HT1080 (cell line): ENCODE results near the gene IYD. TPM values are rescaled to one million over a fixed set of nuclear protein-coding genes. Genes with fewer than 3 reads are reported as not detected.
"Not testable (repeated sequence)": the region's sequence is repeated elsewhere in the genome, so short reads cannot be mapped to it uniquely, and the experiment has no call there.

ENCODE experiments used
- DNase-seq: peaks from one replicate; pipeline ENCODE4 v3.0.0-alpha.2; 2015; ENCODE audit warnings: low read depth
- total RNA-seq: library from RNA; depleted of rRNA; stranded (reverse); fragments of >200 nt; shearing (Covaris generic); gene quantifications from 2 replicates; pipeline ENCODE4 v1.2.3, GENCODE V29; 2014

The IYD gene
- total RNA-seq, 1 experiment from 2014 or later, result 0.02 TPM

DNA sequence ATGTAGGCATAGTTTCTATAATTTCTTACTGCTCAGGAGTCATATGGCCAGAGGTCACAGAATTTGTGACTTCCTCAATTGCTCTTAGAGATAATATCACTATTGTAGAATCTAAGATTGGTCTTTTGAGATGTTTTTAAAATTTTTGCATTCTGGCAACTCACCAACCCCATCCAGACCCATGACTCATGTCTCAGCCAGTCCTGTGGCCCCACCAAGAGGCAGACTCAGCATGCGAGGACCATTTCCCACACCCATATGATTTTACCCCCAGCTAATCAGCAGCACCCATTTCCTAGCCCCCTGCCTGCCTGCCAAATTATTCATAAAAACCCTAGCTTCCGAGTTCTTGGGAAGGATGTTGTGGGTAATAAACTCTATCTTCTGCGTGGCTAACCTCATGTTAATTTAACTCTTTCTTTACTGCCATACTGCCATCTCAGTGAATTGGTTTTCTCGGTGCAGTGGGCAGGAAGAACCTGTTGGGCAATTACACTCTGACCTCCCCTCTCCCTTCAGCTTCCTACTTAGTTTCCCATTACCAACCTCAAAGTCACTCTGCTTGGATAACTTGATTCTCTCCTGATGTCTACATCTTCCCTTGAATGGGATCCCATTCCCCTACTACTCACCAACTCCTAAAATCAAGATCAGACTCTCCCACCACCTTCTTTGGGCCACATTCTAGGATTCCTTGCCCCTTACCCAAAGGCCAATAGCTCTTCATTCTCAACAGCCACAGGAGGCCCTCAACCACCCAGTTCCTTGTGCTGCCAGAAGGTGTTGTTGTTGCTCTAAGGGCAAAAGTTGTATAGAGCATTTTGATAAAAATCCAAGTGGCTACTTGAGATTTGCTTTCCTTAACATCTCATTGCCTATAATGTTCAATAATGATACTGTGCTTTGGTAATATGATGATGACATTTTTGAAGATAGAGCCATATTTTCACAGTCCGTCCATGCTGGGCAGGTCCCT lies 16.2 kb upstream of the IYD start:
- peak; percentile 50 for DNase-seq

- DNase-seq, result no peak
Measured at GRCh38 chr6:150353445-150353844, 15.4 kb upstream of the IYD start.

DNA sequence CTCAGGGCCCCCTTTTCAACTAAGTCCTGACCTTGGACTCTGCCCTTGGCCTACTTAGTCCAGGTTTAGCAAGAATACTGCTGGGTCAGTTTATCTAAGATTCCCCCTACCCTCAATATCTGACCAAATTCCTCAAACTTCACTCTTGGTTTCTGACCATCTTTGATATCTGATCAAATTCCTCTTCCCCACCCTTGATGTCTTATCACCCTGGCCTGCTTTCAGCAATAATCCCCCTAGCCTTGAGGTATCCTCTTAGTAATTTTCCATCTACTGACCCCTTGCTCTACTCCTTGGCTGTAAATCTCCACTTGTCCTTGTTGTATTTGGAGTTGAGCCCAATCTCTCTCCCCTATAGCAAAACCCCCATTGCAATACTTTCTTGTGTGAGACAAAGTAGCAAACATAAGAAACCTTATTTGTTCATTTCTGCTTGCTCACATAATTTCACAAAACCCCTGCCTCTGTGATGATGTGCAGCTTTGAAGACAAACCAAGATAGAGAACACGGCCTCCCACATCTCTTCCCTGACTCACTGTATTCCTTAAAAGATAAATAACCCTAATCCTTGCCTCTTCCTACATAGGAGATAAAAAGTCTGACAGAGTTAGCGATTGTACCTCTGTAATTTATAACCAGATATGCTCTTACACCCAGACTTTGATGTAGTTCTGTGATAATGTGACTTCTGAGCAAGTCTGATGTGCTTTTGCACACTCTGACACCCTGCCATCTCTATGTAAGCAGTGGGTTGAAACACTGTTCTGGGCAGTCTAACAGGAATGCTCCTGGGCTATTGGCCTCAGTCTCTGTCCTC lies 13.8 kb upstream of the IYD start:
- no peak for DNase-seq

DNA sequence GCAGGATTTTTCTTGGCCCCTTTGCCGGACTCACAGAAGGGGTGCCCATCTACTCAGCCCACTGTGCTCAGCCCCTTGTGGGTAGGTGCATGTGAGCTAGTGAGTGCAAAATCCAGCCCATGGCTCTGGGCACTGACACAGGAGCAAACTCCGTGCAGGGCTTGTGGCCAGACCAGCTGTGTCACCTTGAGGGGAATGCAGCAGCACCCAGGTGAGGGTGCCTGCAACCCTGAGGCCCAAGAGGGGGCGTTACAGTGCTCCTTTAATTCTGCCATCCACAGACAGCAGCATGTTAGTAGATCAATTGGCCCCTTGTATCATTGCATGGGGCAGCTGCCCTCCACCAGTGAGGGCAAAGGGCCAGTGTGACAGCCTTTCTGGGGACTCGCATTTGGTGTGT lies 12.9 kb upstream of the IYD start:
- DNase-seq, result no peak

DNA sequence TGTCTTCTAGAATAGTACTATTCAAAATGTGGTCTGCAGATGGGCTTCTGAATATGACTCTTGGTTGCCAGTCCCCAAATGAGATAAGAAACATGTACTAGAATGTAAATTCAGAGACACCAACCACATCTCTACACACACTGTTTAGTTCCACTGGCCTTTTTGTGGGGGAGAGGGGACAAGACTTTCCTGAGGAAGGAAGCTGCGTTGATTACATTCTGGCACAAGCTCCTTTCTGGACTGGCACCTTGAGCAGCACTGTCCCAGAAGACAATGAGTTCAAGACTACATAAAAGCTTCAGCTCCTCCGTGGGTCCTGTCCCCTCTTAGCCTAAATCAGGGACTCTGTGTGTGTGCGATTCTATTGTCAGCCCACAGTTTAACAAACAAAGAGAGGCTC lies 6.9 kb upstream of the IYD start:
- no peak for DNase-seq

DNA sequence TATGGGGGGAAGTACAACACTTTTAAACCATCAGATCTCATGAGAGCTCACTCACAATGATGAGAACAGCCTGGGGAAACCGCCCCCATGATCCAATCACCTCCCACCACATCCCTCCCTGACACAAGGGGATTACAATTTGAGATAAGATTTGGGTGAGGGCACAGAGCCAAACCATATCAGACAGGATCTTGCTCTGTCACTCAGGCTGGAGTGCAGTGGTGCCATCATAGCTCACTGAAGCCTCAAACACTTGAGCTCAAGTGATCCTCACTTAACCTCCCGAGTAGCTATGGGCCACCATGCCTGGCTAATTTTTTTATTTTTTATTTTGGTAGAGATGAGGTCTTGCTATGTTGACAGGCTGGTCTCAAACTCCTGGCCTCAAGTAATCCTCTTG lies 5.1 kb upstream of the IYD start:
- DNase-seq, result no peak

- no peak for DNase-seq
Measured at GRCh38 chr6:150366118-150366778, 2.6 kb upstream of the IYD start.

GRCh38 chr6:150369408-150369807 lies 596 bp downstream of the IYD start:
- no peak for DNase-seq

DNA sequence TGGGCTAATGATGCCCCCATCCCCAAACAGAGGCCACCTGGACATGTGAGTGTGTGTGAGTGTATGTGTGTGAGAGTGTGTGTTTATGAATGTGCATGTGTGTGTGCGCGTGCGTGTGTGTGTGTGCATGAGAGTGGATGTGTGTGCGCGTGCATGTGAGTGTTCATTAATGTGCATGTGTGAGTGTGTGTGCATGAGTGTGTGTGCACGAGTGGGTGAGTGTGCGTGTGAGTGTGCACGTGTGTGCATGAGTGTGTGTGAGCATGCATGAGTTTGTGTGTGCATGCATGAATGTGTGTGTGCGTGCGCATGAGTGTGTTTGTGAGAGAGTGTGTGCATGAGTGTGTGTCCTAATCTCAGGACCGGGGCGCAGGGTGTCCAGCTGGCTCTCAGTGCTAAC lies 1.3 kb downstream of the IYD start:
- DNase-seq, result no peak

DNA sequence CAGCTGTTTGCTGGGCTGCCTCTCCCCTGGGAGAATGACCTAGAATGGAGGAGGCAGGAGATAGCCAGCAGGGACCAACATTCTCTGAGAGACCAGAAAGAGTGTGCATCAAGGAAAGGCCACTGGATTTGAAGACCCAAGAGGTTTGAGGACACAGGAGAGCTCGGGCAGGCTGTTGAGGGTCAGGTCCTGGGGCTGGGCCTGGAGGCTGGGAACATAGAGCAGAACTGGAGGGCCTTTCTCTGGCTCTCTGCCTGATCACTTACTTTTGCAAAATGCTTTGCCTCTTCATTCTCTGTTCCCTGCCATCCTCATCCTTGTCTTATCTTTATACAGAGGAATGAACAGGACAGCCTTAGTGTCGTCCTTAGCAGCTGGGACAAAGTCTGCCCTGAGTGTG lies 2.5 kb downstream of the IYD start:
- no peak for DNase-seq

- DNase-seq, result no peak
Measured at GRCh38 chr6:150372051-150372450, 3.2 kb downstream of the IYD start.

GRCh38 chr6:150373260-150373701 lies 4.5 kb downstream of the IYD start:
- DNase-seq, result no peak

DNA sequence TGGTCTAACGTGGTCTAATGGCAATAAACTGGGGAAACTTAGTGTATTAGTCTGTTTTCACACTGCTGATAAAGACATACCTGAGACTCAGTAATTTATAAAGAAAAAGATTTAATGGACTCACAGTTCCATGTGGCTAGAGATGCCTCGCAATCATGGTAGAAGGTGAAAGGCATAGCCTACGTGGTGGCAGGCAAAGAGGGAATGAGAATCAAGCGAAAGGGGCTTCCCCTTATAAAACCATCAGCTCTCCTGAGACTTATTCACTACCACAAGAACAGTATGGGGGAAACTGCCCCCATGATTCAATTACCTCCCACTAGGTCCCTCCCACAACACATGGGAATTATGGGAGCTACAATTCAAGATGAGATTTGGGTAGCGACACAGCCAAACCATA lies 5.5 kb downstream of the IYD start:
- not testable (repeated sequence) for DNase-seq

GRCh38 chr6:150377211-150377781 lies 8.5 kb downstream of the IYD start:
- no peak for DNase-seq

DNA sequence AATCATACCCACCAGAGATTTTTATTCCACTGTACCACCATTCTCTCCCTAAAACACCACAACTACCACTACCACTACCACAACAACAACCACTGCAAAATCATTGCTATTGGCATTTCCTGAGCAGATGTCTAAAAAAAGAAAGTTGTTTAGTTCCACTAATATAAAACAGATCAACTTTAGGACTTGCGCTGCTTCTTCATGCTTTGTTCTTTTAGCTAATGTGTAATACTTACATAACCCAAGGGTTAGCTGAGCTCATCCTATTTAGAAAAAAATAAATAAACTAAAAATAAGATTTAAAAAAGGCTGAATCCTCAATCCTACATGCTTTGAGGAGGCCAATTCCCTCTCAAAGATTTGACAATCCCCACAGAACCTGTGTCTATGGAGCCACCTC lies 11.4 kb downstream of the IYD start:
- no peak for DNase-seq

DNA sequence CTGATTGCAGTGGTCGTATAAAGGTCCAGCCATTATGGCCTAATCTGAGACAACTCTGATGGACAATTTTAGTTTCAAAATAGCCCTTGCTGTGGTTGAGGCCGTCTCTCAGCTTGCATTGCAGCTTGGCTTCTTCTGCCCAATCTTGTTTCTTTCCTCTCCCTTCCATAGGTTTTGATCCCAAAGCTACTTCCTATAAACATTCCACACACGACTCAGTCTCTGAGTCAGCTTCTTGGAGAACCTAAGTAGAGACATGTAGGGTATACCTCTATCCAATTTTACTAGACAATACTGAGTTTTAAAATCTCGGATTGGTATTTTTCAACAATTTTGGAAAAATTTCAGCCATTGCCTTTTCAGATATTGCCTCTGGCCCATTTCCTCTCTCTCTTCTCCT lies 13.4 kb downstream of the IYD start:
- no peak for DNase-seq

DNA sequence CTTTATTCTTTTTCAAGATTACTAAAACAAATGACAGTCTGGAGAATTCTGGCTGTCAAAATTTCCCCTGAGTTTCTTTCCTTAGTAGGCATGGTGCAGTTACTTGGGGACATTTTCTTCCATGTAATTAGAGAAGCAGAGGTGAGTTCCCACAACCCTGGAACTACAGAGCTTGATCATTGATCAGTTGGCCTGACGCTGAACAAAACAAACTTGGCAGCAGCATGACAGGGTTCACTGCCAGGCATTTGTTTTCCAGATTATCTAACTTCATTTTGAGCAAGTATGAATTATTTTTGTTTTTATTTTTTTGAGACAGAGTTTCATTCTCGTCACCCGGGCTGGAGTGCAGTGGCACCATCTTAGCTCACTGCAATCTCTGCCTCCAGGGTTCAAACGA lies 22.6 kb downstream of the IYD start:
- DNase-seq, result no peak

DNA sequence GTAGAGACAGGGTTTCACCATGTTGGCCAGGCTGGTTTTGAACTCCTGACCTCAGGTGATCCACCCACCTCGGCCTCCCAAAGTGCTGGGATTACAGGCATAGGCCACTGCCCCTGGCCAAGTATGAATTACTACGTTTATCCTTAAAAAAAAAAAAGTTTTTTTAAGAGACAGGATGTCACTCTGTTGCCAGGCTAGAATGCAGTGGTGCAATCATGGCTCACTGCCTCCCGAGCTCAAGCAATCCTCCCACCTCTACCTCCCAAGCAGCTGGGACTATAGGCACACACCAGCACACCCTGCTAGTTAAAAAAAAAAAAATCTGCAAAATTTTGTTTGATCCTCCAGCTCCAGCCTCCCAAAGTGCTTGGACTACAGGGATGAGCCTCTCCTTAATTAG lies 23.1 kb downstream of the IYD start:
- DNase-seq, result no peak

DNA sequence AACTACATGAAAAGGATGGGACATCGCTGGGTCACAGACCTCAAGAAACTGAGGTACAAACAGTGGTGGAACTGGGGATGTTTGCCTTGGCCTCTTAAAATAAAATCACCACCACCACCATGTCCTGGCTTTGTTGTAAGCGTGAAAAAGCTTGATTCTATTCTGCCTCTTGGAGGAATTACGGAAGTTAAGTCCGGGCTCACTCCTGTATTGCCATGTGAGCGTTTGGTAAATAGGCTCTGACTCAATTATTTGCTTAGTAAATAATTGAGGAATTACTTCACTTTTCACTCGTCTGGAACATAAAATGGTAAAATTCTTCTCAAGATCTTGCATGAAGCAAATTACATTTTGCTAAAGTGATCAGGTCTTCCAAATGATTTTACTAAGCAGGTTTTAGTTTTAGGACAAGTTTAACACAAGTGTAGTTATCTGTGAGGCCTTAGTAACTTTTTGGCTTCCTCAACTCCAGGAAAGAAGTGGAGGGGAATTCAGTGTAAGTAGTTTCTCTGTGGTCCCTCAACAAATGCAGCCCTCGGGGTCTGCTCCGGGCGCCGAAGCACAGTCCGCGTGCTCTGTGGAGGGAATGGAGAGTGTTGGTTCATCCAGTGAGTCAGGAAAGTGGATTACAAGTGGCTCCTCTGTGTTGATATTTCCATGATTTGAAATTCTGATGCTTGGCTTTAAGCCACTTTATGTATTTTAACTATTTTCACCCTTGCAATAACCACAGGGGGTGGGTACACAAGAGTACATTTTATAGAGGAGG lies 23.8 kb downstream of the IYD start:
- no peak for DNase-seq

- DNase-seq, result no peak
Measured at GRCh38 chr6:150394053-150394898, 25.5 kb downstream of the IYD start.
